ENCODE data around the gene BMPR1B.

Gene BMPR1B

DNA sequence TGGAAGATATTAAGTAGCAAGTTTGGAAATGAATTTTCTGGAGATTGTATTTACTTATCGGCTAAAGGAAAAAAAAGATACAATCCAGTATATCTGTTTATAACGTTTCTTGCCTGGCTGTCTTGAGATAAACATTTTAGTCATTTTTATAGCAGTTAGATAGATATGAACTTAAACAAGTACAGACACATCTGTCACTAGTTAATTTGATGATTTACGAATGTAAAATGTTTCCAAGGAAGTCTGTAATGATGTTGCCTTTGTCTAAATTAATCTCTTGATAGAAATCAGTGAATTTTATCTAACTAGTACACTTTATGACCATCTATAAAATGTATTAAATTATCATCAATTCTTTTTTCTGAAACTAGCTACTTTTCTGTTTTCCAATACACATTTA, 5.7 kb downstream of the BMPR1B start:
- TF ChIP-seq, protein P1, sequence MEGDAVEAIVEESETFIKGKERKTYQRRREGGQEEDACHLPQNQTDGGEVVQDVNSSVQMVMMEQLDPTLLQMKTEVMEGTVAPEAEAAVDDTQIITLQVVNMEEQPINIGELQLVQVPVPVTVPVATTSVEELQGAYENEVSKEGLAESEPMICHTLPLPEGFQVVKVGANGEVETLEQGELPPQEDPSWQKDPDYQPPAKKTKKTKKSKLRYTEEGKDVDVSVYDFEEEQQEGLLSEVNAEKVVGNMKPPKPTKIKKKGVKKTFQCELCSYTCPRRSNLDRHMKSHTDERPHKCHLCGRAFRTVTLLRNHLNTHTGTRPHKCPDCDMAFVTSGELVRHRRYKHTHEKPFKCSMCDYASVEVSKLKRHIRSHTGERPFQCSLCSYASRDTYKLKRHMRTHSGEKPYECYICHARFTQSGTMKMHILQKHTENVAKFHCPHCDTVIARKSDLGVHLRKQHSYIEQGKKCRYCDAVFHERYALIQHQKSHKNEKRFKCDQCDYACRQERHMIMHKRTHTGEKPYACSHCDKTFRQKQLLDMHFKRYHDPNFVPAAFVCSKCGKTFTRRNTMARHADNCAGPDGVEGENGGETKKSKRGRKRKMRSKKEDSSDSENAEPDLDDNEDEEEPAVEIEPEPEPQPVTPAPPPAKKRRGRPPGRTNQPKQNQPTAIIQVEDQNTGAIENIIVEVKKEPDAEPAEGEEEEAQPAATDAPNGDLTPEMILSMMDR (IDR thresholded peaks at IDR 0.05; ENCODE audit: low read depth, low read length): no peak
- Histone ChIP-seq H3K27me3 (ENCODE audit: insufficient read depth, low read depth, severe bottlenecking) (no peaks in the 10 kb centered on the region), H3K27ac (no peak overlapping the region), H3K4me3 (ENCODE audit: low read depth, low read length) (no peak overlapping the region), H3K9me3 (ENCODE audit: severe bottlenecking) (no peaks in the 10 kb centered on the region), H3K36me3 (no peaks in the 10 kb centered on the region)
- DNase-seq: no peak

DNA sequence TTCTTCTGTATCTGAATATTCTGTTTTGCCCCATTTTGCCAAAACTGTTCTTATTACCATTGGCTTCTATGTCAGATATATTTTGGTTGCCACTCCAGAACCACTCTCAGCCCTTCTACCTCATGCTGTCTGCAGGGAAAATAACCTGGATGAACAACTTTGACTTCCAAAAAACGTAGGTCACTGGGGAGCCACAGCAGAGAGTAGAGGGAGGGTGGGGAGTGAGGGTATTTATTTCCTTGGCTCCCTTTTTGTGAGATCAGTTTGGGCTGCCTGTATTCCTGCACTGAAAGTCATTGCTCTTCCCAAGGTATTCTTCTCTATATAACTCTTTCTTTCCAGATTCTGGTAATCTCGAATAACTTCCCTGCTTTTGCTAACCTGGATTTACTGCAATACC, 6.3 kb downstream of the BMPR1B start:
- DNase-seq: no peak
- H3K9me3 ChIP-seq (ENCODE audit: severe bottlenecking): no peaks in the 10 kb centered on the region
- TF ChIP-seq, protein P1 (IDR thresholded peaks at IDR 0.05; ENCODE audit: low read depth, low read length): no peak
- H3K36me3 ChIP-seq: no peaks in the 10 kb centered on the region
- H3K27ac ChIP-seq: no peak overlapping the region
- H3K4me3 ChIP-seq (ENCODE audit: low read depth, low read length): no peak overlapping the region
- H3K27me3 ChIP-seq (ENCODE audit: insufficient read depth, low read depth, severe bottlenecking): no peaks in the 10 kb centered on the region

DNA sequence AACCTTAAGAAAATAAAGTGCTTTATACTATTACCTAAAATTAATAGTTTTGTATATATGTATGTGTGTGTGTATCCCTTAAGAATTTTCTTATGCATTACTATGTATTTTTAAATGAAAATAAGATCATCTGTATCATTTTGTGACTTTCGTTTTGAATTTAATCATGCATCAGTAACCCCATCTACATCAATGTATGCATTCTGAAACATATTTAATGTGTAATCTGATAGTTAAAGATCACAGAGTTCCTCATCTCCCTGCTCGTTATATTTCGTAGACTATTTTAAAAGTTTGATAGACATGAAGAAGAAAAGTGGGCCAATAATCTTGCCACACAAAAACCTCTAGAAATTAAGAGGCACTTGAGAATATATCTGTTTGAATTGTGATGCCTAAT, 7.4 kb downstream of the BMPR1B start:
- no peak for DNase-seq

DNA sequence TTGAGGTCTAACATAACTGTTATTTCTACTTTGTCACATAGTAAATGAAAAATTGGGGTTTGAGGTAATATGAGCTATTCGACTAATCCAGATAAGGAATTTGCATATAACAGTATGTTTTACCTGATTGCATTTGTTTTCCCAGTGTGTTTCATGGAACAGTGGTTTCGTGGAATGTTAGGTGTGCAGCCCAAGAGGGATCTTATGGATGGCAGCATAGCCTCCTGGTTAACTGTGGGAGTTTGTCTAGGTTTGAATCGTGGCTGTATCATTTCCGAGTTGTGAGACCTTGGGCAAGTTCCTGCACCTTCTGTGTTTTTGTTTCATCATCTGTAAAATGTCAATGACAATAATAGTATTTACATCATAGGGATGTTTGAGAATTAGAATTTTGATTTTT, 7.9 kb downstream of the BMPR1B start:
- Histone ChIP-seq H3K36me3 (no peaks in the 10 kb centered on the region), H3K4me3 (ENCODE audit: low read depth, low read length) (no peak overlapping the region), H3K27me3 (ENCODE audit: insufficient read depth, low read depth, severe bottlenecking) (no peaks in the 10 kb centered on the region), H3K27ac (no peak overlapping the region), H3K9me3 (ENCODE audit: severe bottlenecking) (no peaks in the 10 kb centered on the region)
- no peak for DNase-seq
- TF ChIP-seq, protein P1 (IDR thresholded peaks at IDR 0.05; ENCODE audit: low read depth, low read length): no peak

More for the DNA sequence above, 7.4 kb downstream of the BMPR1B start:
- H3K27me3 ChIP-seq (ENCODE audit: insufficient read depth, low read depth, severe bottlenecking): no peaks in the 10 kb centered on the region
- TF ChIP-seq, protein P1 (IDR thresholded peaks at IDR 0.05; ENCODE audit: low read depth, low read length): no peak
- H3K27ac ChIP-seq: no peak overlapping the region
- no peaks in the 10 kb centered on the region for H3K9me3 ChIP-seq (ENCODE audit: severe bottlenecking)
- H3K36me3 ChIP-seq: no peaks in the 10 kb centered on the region
- no peak overlapping the region for H3K4me3 ChIP-seq (ENCODE audit: low read depth, low read length)

DNA sequence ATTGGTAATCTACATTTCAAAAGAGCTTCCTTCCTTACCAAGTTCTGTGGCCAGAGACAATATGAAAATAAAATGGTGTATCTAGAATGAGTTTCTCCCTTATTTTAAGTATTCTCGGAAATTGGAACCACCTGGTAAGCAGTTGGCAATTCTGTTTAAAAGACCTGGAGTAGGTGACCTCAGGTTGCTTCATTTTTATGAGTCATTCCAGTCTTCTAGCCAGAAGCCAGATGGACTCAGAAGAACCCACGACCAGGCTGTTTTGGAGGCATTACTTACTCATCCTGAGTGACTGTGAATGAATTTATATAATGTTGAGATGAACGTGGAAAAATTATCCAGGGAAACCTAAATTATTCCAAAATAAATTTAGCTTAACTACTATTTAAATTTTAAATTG, 9.1 kb downstream of the BMPR1B start:
- Histone ChIP-seq H3K9me3 (ENCODE audit: severe bottlenecking) (no peaks in the 10 kb centered on the region), H3K4me3 (ENCODE audit: low read depth, low read length) (no peak overlapping the region), H3K36me3 (no peaks in the 10 kb centered on the region), H3K27ac (no peak overlapping the region), H3K27me3 (ENCODE audit: insufficient read depth, low read depth, severe bottlenecking) (no peaks in the 10 kb centered on the region)
- TF ChIP-seq, protein P1 (IDR thresholded peaks at IDR 0.05; ENCODE audit: low read depth, low read length): no peak
- DNase-seq: no peak

DNA sequence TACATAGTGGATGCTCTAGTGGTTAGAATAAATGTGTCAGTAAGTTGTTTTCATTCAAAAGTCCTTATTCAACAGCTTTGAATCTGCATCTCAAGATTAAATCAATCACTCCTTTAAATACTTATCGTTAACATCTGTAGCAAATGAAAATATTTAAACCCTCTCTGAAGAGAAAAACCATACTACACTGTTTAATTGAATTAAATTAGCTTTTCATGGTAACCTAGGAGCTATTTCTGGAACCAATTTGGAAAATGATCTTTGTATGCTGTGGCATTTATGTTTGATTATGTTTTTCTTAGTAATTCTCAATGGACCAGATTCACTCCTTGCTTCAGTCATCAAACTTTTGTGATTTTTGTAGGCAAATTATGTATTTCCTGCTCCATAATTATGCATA, 9.7 kb downstream of the BMPR1B start:
- TF ChIP-seq, protein P1 (IDR thresholded peaks at IDR 0.05; ENCODE audit: low read depth, low read length): no peak
- H3K9me3 ChIP-seq (ENCODE audit: severe bottlenecking): no peaks in the 10 kb centered on the region
- DNase-seq: no peak
- no peaks in the 10 kb centered on the region for H3K36me3 ChIP-seq
- no peak overlapping the region for H3K27ac ChIP-seq
- H3K4me3 ChIP-seq (ENCODE audit: low read depth, low read length): no peak overlapping the region
- H3K27me3 ChIP-seq (ENCODE audit: insufficient read depth, low read depth, severe bottlenecking): no peaks in the 10 kb centered on the region

All from WERI-Rb-1 (cell line).